OCI-LY7 (cell line): ENCODE results near the gene TUBGCP2.

Experiments used
- CTCF ChIP-seq: fragments of 200-600 bp; sonication (generic); conservative IDR thresholded peaks from 2 replicates; pipeline ENCODE4 v1.5.1; 2014; ENCODE audit warnings: mild to moderate bottlenecking, antibody characterized with exemption, low read length, moderate library complexity, mixed read lengths
- EZH2phosphoT487 ChIP-seq: fragments of 200-600 bp; sonication (generic); IDR thresholded peaks from 2 replicates; pipeline ENCODE4 v1.6.1; 2018; ENCODE audit warnings: low read depth, borderline replicate concordance, mild to moderate bottlenecking, mixed run types, antibody characterized with exemption, low read length, moderate library complexity, mixed read lengths

- TF ChIP-seq CTCF (no peak), EZH2phosphoT487 (no peak)
These were observed 49.1 kb downstream of the TUBGCP2 start for GRCh38 chr10:133259602-133259989.
